Gastroesophageal sphincter (tissue), 4 donors: ENCODE data around the gene ZBTB7C. TPM values are rescaled to one million over a fixed set of nuclear protein-coding genes. Genes with fewer than 3 reads are reported as not detected.

Source experiments
- ATAC-seq: fragments of 150-250 bp; one replicate; pipeline ENCODE4 v1.9.1; 2016; ENCODE audit warnings: mild to moderate bottlenecking, moderate library complexity
- H3K27ac ChIP-seq, 4 donors: fragments of 200-600 bp; sonication (generic) in 3 of 4; 1 replicate in 3 of 4; 2 replicates in 1 of 4; pipeline ENCODE4 v1.5.1; 2016 to 2019
- H3K27me3 ChIP-seq: fragments of 200-600 bp; sonication (generic); one replicate; pipeline ENCODE4 v1.5.1; 2019
- H3K36me3 ChIP-seq, 2 donors: fragments of 200-600 bp; sonication (generic); one replicate each; pipeline ENCODE4 v1.5.1; 2019; ENCODE audit warnings: control low read depth in 1 of 2
- H3K4me1 ChIP-seq, 3 donors: fragments of 200-600 bp; sonication (generic); 1 replicate in 2 of 3; 2 replicates in 1 of 3; pipeline ENCODE4 v1.5.1; 2016 to 2019; ENCODE audit warnings: control low read depth in 2 of 3
- H3K4me3 ChIP-seq, 2 donors: fragments of 200-600 bp; sonication (generic); one replicate each; pipeline ENCODE4 v1.5.1; 2019; ENCODE audit warnings: mild to moderate bottlenecking in 1 of 2, moderate library complexity in 1 of 2
- H3K9me3 ChIP-seq, 3 donors: fragments of 200-600 bp; sonication (generic); one replicate each; pipeline ENCODE4 v1.5.1; 2017 to 2019; ENCODE audit warnings: control low read depth in 2 of 3
- EP300 ChIP-seq: sonication (generic); formaldehyde crosslinking; IDR thresholded peaks from one replicate; pipeline ENCODE4 v1.6.1; 2017; ENCODE audit warnings: antibody characterized with exemption, mild to moderate bottlenecking
- POLR2A ChIP-seq, 2 donors: fragments of 450-650 bp; IDR thresholded peaks; one replicate each; pipeline ENCODE4 v1.6.1; 2017; ENCODE audit warnings: antibody characterized with exemption in 2 of 2, mild to moderate bottlenecking in 2 of 2, moderate library complexity in 1 of 2
- POLR2AphosphoS5 ChIP-seq: sonication (generic); formaldehyde crosslinking; IDR thresholded peaks from one replicate; pipeline ENCODE4 v1.6.1; 2017; ENCODE audit warnings: antibody characterized with exemption
- WGBS, 2 donors: methylation state at CpG; one replicate each; pipeline ENCODE4 v1.1.5; 2018; ENCODE audit warnings: low coverage in 1 of 2; 5-methylcytosine and 5-hydroxymethylcytosine counted together
- total RNA-seq, 4 donors: library from RNA; depleted of rRNA; stranded (reverse); fragments of >200 nt; gene quantifications; one replicate each; pipeline ENCODE4 v1.1.0, GENCODE V29; 2016
- TF ChIP-seq, protein P1 (sequence below), 4 experiments: fragments of 200-600 bp in 2 of 4; fragments of 450-650 bp in 2 of 4; sonication (generic) in 1 of 4; IDR thresholded peaks; one replicate each; pipeline ENCODE4 v1.5.1; 2017 to 2019; ENCODE audit warnings: antibody characterized with exemption in 4 of 4, mild to moderate bottlenecking in 2 of 4, moderate library complexity in 2 of 4

The ZBTB7C gene
- total RNA-seq, 4 donors from 2014 or later: 7.8 to 15.4 (median 11.8) TPM

DNA sequence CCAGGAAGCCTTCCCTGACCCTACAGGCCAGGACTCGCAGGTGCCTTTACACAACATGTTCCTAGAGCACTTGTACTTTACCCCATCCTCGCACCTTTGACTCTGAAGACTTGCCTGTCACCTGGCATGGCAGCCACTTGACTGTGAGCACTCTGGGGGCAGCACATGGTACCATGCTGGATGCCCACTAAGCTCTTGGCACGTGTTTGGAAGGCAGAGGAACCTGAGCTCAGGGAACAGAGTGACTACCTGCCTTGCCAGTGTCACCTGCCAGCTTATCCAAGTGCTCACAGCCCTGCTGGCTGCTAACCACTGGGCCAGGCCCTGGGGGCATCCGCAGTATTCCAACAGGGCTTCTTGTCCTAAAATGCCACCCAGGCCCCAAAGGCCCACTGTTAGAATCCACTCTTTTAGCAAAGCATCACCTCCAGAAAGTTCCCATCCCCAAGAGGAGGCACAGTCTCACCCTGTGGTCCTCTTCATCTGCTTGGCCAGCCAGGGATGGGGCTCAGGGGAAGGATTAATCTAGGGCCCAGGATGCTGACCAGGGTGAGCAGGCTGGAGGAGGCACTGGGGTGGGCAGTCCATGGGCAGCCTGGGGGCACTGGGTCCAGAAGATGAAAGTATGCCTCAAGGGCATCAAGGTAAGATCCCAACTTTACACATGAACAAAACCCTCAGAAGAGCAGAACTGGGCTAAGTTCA lies 57.0 kb downstream of the ZBTB7C start:
- TF ChIP-seq, protein P1, sequence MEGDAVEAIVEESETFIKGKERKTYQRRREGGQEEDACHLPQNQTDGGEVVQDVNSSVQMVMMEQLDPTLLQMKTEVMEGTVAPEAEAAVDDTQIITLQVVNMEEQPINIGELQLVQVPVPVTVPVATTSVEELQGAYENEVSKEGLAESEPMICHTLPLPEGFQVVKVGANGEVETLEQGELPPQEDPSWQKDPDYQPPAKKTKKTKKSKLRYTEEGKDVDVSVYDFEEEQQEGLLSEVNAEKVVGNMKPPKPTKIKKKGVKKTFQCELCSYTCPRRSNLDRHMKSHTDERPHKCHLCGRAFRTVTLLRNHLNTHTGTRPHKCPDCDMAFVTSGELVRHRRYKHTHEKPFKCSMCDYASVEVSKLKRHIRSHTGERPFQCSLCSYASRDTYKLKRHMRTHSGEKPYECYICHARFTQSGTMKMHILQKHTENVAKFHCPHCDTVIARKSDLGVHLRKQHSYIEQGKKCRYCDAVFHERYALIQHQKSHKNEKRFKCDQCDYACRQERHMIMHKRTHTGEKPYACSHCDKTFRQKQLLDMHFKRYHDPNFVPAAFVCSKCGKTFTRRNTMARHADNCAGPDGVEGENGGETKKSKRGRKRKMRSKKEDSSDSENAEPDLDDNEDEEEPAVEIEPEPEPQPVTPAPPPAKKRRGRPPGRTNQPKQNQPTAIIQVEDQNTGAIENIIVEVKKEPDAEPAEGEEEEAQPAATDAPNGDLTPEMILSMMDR (IDR thresholded peaks at IDR 0.05): no peak
- TF ChIP-seq EP300 (no peak), POLR2A (IDR thresholded peaks at IDR 0.05) (no peak), POLR2AphosphoS5 (no peak)
- Histone ChIP-seq H3K36me3 (no peaks in the 10 kb centered on the region), H3K4me3 (no peak overlapping the region), H3K9me3 (no peaks in the 10 kb centered on the region), H3K27ac (no peak overlapping the region), H3K27me3 (no peaks in the 10 kb centered on the region), H3K4me1 (peaks cover 0 to 10% (median 3%) of the 10 kb centered on the region in 3 donors)
- ATAC-seq: no peak
- 100% methylated on average over 1 of the region's 4 CpGs; no CpG with 5 or more reads in 1 of the 2 donors for WGBS, 2 donors

DNA sequence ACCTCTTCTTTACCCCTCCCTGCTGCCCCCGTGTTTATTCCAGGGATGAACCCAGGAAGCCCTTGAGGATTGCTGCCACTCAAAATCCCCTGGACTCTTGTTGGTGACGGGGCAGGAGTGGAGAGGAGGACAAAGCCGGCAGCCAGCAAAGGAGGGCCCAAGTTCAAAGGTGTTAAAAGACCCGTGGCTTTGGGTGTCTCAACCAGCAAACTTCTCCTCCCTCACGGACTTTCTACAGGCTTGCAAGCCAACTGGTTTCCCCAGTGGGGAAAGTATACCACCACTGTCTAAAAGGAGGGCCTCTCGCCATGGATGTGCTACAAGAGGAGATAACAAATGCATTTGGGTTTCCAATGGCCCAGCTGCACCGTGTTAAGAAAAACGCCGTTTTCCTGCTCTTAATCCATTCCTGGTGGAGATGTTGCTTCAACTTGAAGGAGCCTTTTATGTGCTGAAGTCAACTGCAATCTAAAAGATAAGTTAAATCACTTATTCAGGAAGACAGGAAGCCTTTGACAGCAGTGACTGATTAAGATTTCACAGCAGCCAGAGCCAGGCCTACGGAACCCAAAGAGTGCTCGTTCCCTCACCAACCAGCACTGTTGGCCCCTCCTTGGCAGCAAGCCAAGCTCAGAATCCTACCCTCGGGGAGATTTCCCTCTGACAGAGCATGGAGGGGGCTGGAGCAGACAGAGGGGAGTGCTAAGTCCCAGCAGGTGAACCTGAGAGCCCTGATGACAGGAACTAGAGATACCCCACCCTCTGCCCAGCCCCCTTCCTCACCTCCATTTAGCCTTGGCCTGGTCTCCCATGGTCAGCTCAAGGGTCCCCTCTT lies 57.8 kb downstream of the ZBTB7C start:
- H3K27ac ChIP-seq: no peak overlapping the region
- TF ChIP-seq POLR2A (IDR thresholded peaks at IDR 0.05) (no peak), EP300 (no peak), POLR2AphosphoS5 (no peak)
- TF ChIP-seq, protein P1 (IDR thresholded peaks at IDR 0.05): no peak
- WGBS, 2 donors: 53 to 90% methylated on average over 4 to 6 of the region's 12 CpGs
- no peak overlapping the region for H3K4me3 ChIP-seq
- no peaks in the 10 kb centered on the region for H3K9me3 ChIP-seq
- peaks cover 0 to 5% (median 0%) of the 10 kb centered on the region in 3 donors for H3K4me1 ChIP-seq
- ATAC-seq: no peak
- H3K27me3 ChIP-seq: no peaks in the 10 kb centered on the region
- no peaks in the 10 kb centered on the region for H3K36me3 ChIP-seq

DNA sequence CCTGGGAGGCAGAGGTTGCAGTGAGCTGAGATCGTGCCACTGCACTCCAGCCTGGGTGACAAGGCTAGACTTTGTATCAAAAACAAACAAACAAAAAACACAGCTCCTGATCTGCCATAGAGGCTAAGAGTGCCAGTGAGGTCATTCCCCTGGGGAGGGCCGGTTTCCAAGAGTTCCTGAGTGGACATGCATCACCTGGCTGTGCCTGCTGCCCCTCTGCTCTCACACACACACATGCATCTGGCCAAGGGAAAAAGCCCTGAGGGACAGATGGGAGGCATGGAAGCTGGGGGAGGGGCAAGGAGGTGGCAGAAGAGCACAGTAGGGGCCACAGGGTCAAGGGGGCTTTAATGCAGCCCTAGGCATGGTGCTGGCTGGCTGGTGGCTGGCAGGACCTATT lies 60.4 kb downstream of the ZBTB7C start:
- ATAC-seq: no peak

DNA sequence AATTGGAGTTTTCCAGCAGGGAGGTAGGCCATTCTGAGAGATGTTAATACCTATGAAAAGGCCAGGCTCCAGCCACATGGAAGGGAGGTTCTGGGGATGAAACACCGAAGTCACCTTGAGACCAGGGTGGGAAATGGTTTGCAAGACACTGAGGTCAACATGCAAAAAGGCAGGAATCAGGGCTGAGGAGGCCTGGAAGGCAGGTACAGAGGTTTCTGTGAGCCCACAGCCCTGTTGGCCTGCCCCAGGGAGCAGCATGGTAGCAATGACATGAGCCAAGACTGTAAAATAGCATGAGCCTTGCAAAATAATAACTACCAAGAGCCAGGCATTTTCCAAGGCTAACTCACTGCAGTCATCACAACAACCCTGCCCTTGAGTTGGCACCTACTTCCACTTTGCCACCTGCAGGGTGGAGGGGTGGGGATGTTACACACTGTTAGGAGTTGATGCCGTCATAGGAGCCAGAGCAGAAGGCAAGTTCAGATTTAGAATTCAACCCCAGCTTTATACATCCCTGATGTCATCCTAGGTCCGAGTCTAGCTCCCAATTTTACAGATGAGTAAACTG lies 61.3 kb downstream of the ZBTB7C start:
- Histone ChIP-seq H3K9me3 (no peaks in the 10 kb centered on the region), H3K27ac (no peak overlapping the region), H3K4me1 (peaks cover 0 to 21% (median 0%) of the 10 kb centered on the region in 3 donors), H3K36me3 (no peaks in the 10 kb centered on the region), H3K27me3 (no peaks in the 10 kb centered on the region), H3K4me3 (no peak overlapping the region)
- TF ChIP-seq POLR2A (IDR thresholded peaks at IDR 0.05): no peak
- TF ChIP-seq, protein P1 (IDR thresholded peaks at IDR 0.05): no peak
- TF ChIP-seq POLR2AphosphoS5: no peak
- TF ChIP-seq EP300: no peak
- WGBS, 2 donors: 84 to 100% methylated on average over 2 of the region's 3 CpGs
- ATAC-seq: no peak

More for the DNA sequence above, 60.4 kb downstream of the ZBTB7C start:
- Histone ChIP-seq H3K9me3 (no peaks in the 10 kb centered on the region), H3K36me3 (no peaks in the 10 kb centered on the region), H3K4me1 (peaks cover 0 to 12% (median 0%) of the 10 kb centered on the region in 3 donors), H3K27ac (no peak overlapping the region), H3K4me3 (no peak overlapping the region), H3K27me3 (no peaks in the 10 kb centered on the region)
- WGBS, 2 donors: 100% methylated on average over 1 of the region's 2 CpGs; no CpG with 5 or more reads in 1 of the 2 donors
- TF ChIP-seq EP300: no peak
- TF ChIP-seq, protein P1 (IDR thresholded peaks at IDR 0.05): no peak
- TF ChIP-seq POLR2AphosphoS5: no peak
- TF ChIP-seq POLR2A (IDR thresholded peaks at IDR 0.05): no peak
